ENCODE measurements around the gene GHRHR. TPM values are rescaled to one million over a fixed set of nuclear protein-coding genes. Genes with fewer than 3 reads are reported as not detected.

The GHRHR gene
- total and polyA plus RNA-seq, 2 experiments from 2014 or later = not detected

GRCh38 chr7:31002256-31002655 lies 38.5 kb downstream of the GHRHR start:
- peak; percentile 45 for DNase-seq
- 14 to 18% methylated on average over 6 of the region's 6 CpGs for WGBS, 2 experiments (ENCODE audit: low coverage in 1 of 2, low lambda C conversion rate in 2 of 2, missing lambda C conversion rate in 2 of 2)
- H3K4me3 ChIP-seq = no peak overlapping the region
- H3K4me2 ChIP-seq (ENCODE audit: unreplicated experiment) = no peak overlapping the region
- no peaks in the 10 kb centered on the region for H3K79me2 ChIP-seq (ENCODE audit: insufficient read depth)
- no peak overlapping the region for H3K9ac ChIP-seq
- H3K9me2 ChIP-seq (ENCODE audit: insufficient read depth) = no peaks in the 10 kb centered on the region
- no peak overlapping the region for H2AFZ ChIP-seq
- H3K4me1 ChIP-seq (ENCODE audit: insufficient read depth) = no peaks in the 10 kb centered on the region
- in situ Hi-C loops (cut with MboI) = no loop called here
- no peaks in the 10 kb centered on the region for H3F3A ChIP-seq (ENCODE audit: insufficient read depth)
- no peaks in the 10 kb centered on the region for H3K9me3 ChIP-seq (ENCODE audit: low read depth)
- no peaks in the 10 kb centered on the region for H3K36me3 ChIP-seq (ENCODE audit: low read depth)
- H4K20me1 ChIP-seq (ENCODE audit: insufficient read depth) = no peaks in the 10 kb centered on the region
- no peaks in the 10 kb centered on the region for H3K27me3 ChIP-seq (replicated peaks; ENCODE audit: insufficient read depth)
- H3K27ac ChIP-seq = no peak overlapping the region
- TF ChIP-seq EZH2phosphoT487 (IDR thresholded peaks at IDR 0.05; ENCODE audit: insufficient read depth, low read depth) (no peak), EZH2 (IDR thresholded peaks at IDR 0.05; ENCODE audit: insufficient read depth, poor library complexity, severe bottlenecking) (no peak)

GRCh38 chr7:31003097-31003496 lies 39.3 kb downstream of the GHRHR start:
- no peaks in the 10 kb centered on the region for H3K27me3 ChIP-seq (replicated peaks; ENCODE audit: insufficient read depth)
- no peak for TF ChIP-seq EZH2phosphoT487 (IDR thresholded peaks at IDR 0.05; ENCODE audit: insufficient read depth, low read depth)
- TF ChIP-seq EZH2 (IDR thresholded peaks at IDR 0.05; ENCODE audit: insufficient read depth, poor library complexity, severe bottlenecking) = no peak
- no peaks in the 10 kb centered on the region for H3K36me3 ChIP-seq (ENCODE audit: low read depth)
- no peak overlapping the region for H3K9ac ChIP-seq
- DNase-seq = no peak
- no peak overlapping the region for H2AFZ ChIP-seq
- no peaks in the 10 kb centered on the region for H3K9me2 ChIP-seq (ENCODE audit: insufficient read depth)
- H3K4me2 ChIP-seq (ENCODE audit: unreplicated experiment) = no peak overlapping the region
- no peak overlapping the region for H3K4me3 ChIP-seq
- in situ Hi-C loops (cut with MboI) = no loop called here
- H3K27ac ChIP-seq = no peak overlapping the region
- H3K4me1 ChIP-seq (ENCODE audit: insufficient read depth) = no peaks in the 10 kb centered on the region
- 77 to 81% methylated on average over 2 of the region's 2 CpGs for WGBS, 2 experiments (ENCODE audit: low coverage in 1 of 2, low lambda C conversion rate in 2 of 2, missing lambda C conversion rate in 2 of 2)
- no peaks in the 10 kb centered on the region for H3F3A ChIP-seq (ENCODE audit: insufficient read depth)
- no peaks in the 10 kb centered on the region for H3K79me2 ChIP-seq (ENCODE audit: insufficient read depth)
- no peaks in the 10 kb centered on the region for H3K9me3 ChIP-seq (ENCODE audit: low read depth)
- H4K20me1 ChIP-seq (ENCODE audit: insufficient read depth) = no peaks in the 10 kb centered on the region

- no peak for TF ChIP-seq EZH2 (IDR thresholded peaks at IDR 0.05; ENCODE audit: insufficient read depth, poor library complexity, severe bottlenecking)
- no peak for TF ChIP-seq EZH2phosphoT487 (IDR thresholded peaks at IDR 0.05; ENCODE audit: insufficient read depth, low read depth)
- WGBS, 2 experiments (ENCODE audit: low coverage in 1 of 2, low lambda C conversion rate in 2 of 2, missing lambda C conversion rate in 2 of 2) = 83 to 88% methylated on average over 6 of the region's 6 CpGs
- in situ Hi-C loops (cut with MboI) = no loop called here
- H3K79me2 ChIP-seq (ENCODE audit: insufficient read depth) = no peaks in the 10 kb centered on the region
- no peaks in the 10 kb centered on the region for H3K36me3 ChIP-seq (ENCODE audit: low read depth)
- no peaks in the 10 kb centered on the region for H3K27me3 ChIP-seq (replicated peaks; ENCODE audit: insufficient read depth)
- no peaks in the 10 kb centered on the region for H3K4me1 ChIP-seq (ENCODE audit: insufficient read depth)
- H3K9me2 ChIP-seq (ENCODE audit: insufficient read depth) = no peaks in the 10 kb centered on the region
- no peak overlapping the region for H3K4me2 ChIP-seq (ENCODE audit: unreplicated experiment)
- no peaks in the 10 kb centered on the region for H3K9me3 ChIP-seq (ENCODE audit: low read depth)
- no peak overlapping the region for H3K4me3 ChIP-seq
- H4K20me1 ChIP-seq (ENCODE audit: insufficient read depth) = no peaks in the 10 kb centered on the region
- DNase-seq = no peak
- no peaks in the 10 kb centered on the region for H3F3A ChIP-seq (ENCODE audit: insufficient read depth)
- no peak overlapping the region for H2AFZ ChIP-seq
- no peak overlapping the region for H3K27ac ChIP-seq
- H3K9ac ChIP-seq = no peak overlapping the region
Measured at GRCh38 chr7:31003721-31004120, 40.0 kb downstream of the GHRHR start.

GRCh38 chr7:31004393-31004792 lies 40.6 kb downstream of the GHRHR start:
- DNase-seq = no peak
- Histone ChIP-seq H3K27ac (no peak overlapping the region), H3K4me1 (ENCODE audit: insufficient read depth) (no peaks in the 10 kb centered on the region), H4K20me1 (ENCODE audit: insufficient read depth) (no peaks in the 10 kb centered on the region), H3K79me2 (ENCODE audit: insufficient read depth) (no peaks in the 10 kb centered on the region), H3K27me3 (replicated peaks; ENCODE audit: insufficient read depth) (0 out of 2 replicates have a peak, but pooled peaks cover 4% of the 10 kb centered on the region), H3K9me3 (ENCODE audit: low read depth) (no peaks in the 10 kb centered on the region), H3F3A (ENCODE audit: insufficient read depth) (no peaks in the 10 kb centered on the region), H3K4me2 (ENCODE audit: unreplicated experiment) (no peak overlapping the region), H3K9me2 (ENCODE audit: insufficient read depth) (no peaks in the 10 kb centered on the region), H3K9ac (no peak overlapping the region), H2AFZ (no peak overlapping the region), H3K4me3 (no peak overlapping the region), H3K36me3 (ENCODE audit: low read depth) (no peaks in the 10 kb centered on the region)
- in situ Hi-C loops (cut with MboI) = no loop called here
- 19 to 33% methylated on average over 1 of the region's 1 CpG for WGBS, 2 experiments (ENCODE audit: low coverage in 1 of 2, low lambda C conversion rate in 2 of 2, missing lambda C conversion rate in 2 of 2)
- no peak for TF ChIP-seq EZH2 (IDR thresholded peaks at IDR 0.05; ENCODE audit: insufficient read depth, poor library complexity, severe bottlenecking)
- TF ChIP-seq EZH2phosphoT487 (IDR thresholded peaks at IDR 0.05; ENCODE audit: insufficient read depth, low read depth) = no peak

- no peak for TF ChIP-seq EZH2 (IDR thresholded peaks at IDR 0.05; ENCODE audit: insufficient read depth, poor library complexity, severe bottlenecking)
- 0 out of 2 replicates have a peak, but pooled peaks cover 13% of the 10 kb centered on the region for H3K27me3 ChIP-seq (replicated peaks; ENCODE audit: insufficient read depth)
- WGBS, 2 experiments (ENCODE audit: low coverage in 1 of 2, low lambda C conversion rate in 2 of 2, missing lambda C conversion rate in 2 of 2) = 53 to 58% methylated on average over 6 of the region's 6 CpGs
- H3K36me3 ChIP-seq (ENCODE audit: low read depth) = no peaks in the 10 kb centered on the region
- in situ Hi-C loops (cut with MboI) = no loop called here
- no peak overlapping the region for H2AFZ ChIP-seq
- no peak overlapping the region for H3K27ac ChIP-seq
- no peaks in the 10 kb centered on the region for H3K79me2 ChIP-seq (ENCODE audit: insufficient read depth)
- H3K4me3 ChIP-seq = no peak overlapping the region
- no peaks in the 10 kb centered on the region for H3F3A ChIP-seq (ENCODE audit: insufficient read depth)
- H3K9me3 ChIP-seq (ENCODE audit: low read depth) = no peaks in the 10 kb centered on the region
- no peaks in the 10 kb centered on the region for H4K20me1 ChIP-seq (ENCODE audit: insufficient read depth)
- H3K9ac ChIP-seq = no peak overlapping the region
- H3K9me2 ChIP-seq (ENCODE audit: insufficient read depth) = no peaks in the 10 kb centered on the region
- no peaks in the 10 kb centered on the region for H3K4me1 ChIP-seq (ENCODE audit: insufficient read depth)
- DNase-seq = no peak
- H3K4me2 ChIP-seq (ENCODE audit: unreplicated experiment) = no peak overlapping the region
Measured at GRCh38 chr7:31006857-31007256, 43.1 kb downstream of the GHRHR start.

All from GM23248 (cell line).